HT-29 (cell line): ENCODE measurements around the gene POU2F1. TPM values are rescaled to one million over a fixed set of nuclear protein-coding genes. Genes with fewer than 3 reads are reported as not detected.
A peak's percentile ranks its signal among the peaks of the same experiment; 100 is the strongest.
"Not testable (repeated sequence)": the region's sequence is repeated elsewhere in the genome, so short reads cannot be mapped to it uniquely, and the experiment has no call there.

ENCODE experiments used
- DNase-seq: peaks from one replicate; pipeline ENCODE4 v3.0.0-alpha.2; 2015; ENCODE audit warnings: low spot score
- total RNA-seq: library from RNA; depleted of rRNA; stranded (reverse); fragments of >200 nt; shearing (Covaris generic); gene quantifications from 2 replicates; pipeline ENCODE4 v1.2.3, GENCODE V29; 2014

Gene POU2F1
- total RNA-seq, 1 experiment from 2014 or later: 9.0 TPM

- no peak for DNase-seq
Measured at GRCh38 chr1:167312871-167313270, 92.2 kb downstream of the POU2F1 start.

GRCh38 chr1:167314671-167315070 is 94.0 kb downstream of the POU2F1 start:
- no peak for DNase-seq

GRCh38 chr1:167317463-167317862 is 96.8 kb downstream of the POU2F1 start:
- DNase-seq: no peak

GRCh38 chr1:167319206-167319605 is 98.5 kb downstream of the POU2F1 start:
- DNase-seq: not testable (repeated sequence)

- DNase-seq: no peak
Measured at GRCh38 chr1:167322483-167322882, 101.8 kb downstream of the POU2F1 start.

- DNase-seq: no peak
Measured at GRCh38 chr1:167325151-167325550, 104.5 kb downstream of the POU2F1 start.

- DNase-seq: no peak
Measured at GRCh38 chr1:167328306-167328815, 107.7 kb downstream of the POU2F1 start.

- DNase-seq: no peak
Measured at GRCh38 chr1:167328816-167329483, 108.3 kb downstream of the POU2F1 start.

GRCh38 chr1:167330601-167331293 is 110.1 kb downstream of the POU2F1 start:
- DNase-seq: no peak

- no peak for DNase-seq
Measured at GRCh38 chr1:167331650-167332049, 111.0 kb downstream of the POU2F1 start.

GRCh38 chr1:167332503-167332902 is 111.8 kb downstream of the POU2F1 start:
- no peak for DNase-seq

GRCh38 chr1:167333124-167333523 is 112.4 kb downstream of the POU2F1 start:
- DNase-seq: no peak

GRCh38 chr1:167333703-167334102 is 113.0 kb downstream of the POU2F1 start:
- no peak for DNase-seq

GRCh38 chr1:167339405-167339804 is 118.7 kb downstream of the POU2F1 start:
- DNase-seq: no peak

GRCh38 chr1:167342846-167343245 is 122.2 kb downstream of the POU2F1 start:
- peak; percentile 53 for DNase-seq

GRCh38 chr1:167344112-167344511 is 123.4 kb downstream of the POU2F1 start:
- no peak for DNase-seq

GRCh38 chr1:167344615-167345385 is 124.1 kb downstream of the POU2F1 start:
- no peak for DNase-seq

- no peak for DNase-seq
Measured at GRCh38 chr1:167345386-167345733, 124.7 kb downstream of the POU2F1 start.

- no peak for DNase-seq
Measured at GRCh38 chr1:167357305-167357704, 136.6 kb downstream of the POU2F1 start.

GRCh38 chr1:167359295-167359694 is 138.6 kb downstream of the POU2F1 start:
- no peak for DNase-seq

GRCh38 chr1:167360120-167360519 is 139.4 kb downstream of the POU2F1 start:
- no peak for DNase-seq

GRCh38 chr1:167362638-167363037 is 142.0 kb downstream of the POU2F1 start:
- DNase-seq: no peak
